ENCODE measurements around the gene MED27. TPM values are rescaled to one million over a fixed set of nuclear protein-coding genes. Genes with fewer than 3 reads are reported as not detected.

MED27 gene
- total RNA-seq, 3 donors from 2014 or later = 14.4 to 20.3 (median 15.8) TPM

DNA sequence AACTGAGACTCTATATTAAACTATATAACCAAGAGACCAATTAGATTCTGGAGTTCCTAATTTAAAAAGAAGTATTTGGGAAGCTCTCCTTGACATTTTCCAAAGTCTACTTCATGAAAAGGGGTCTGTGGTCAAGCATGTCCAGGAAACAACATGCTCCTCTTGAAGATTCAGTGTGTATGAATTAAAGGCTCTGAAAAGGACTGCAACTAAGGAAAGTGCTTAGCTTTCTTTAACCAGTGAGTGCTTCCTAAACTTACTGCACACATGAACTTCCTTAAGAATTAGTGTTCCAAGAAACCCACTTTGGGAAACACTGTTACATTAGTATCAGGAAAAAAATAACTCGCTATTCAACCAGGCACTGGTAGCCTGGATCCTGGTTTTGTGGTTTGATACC lies 167.6 kb downstream of the MED27 start:
- Histone ChIP-seq H3K36me3 (no peaks in the 10 kb centered on the region), H3K4me1 (no peaks in the 10 kb centered on the region), H3K27ac (no peak overlapping the region), H3K4me3 (no peak overlapping the region), H3K27me3 (no peaks in the 10 kb centered on the region), H3K9me3 (no peaks in the 10 kb centered on the region)
- no peak for TF ChIP-seq POLR2AphosphoS5 (IDR thresholded peaks at IDR 0.05)
- no peak for TF ChIP-seq CTCF (IDR thresholded peaks at IDR 0.05)
- TF ChIP-seq POLR2A (IDR thresholded peaks at IDR 0.05) = no peak
- no peak for DNase-seq (ENCODE audit: low spot score in 2 of 2)
- intact Hi-C loops (cut with DNase I; ENCODE audit: low total_unique reads) = no loop called here

GRCh38 chr9:131910572-131910971 lies 169.1 kb downstream of the MED27 start:
- Histone ChIP-seq H3K27me3 (no peaks in the 10 kb centered on the region), H3K36me3 (no peaks in the 10 kb centered on the region), H3K4me1 (no peaks in the 10 kb centered on the region), H3K9me3 (no peaks in the 10 kb centered on the region), H3K4me3 (no peak overlapping the region), H3K27ac (no peak overlapping the region)
- intact Hi-C loops (cut with DNase I; ENCODE audit: low total_unique reads) = no loop called here
- DNase-seq (ENCODE audit: low spot score in 2 of 2) = no peak
- TF ChIP-seq CTCF (IDR thresholded peaks at IDR 0.05) (no peak), POLR2AphosphoS5 (IDR thresholded peaks at IDR 0.05) (no peak), POLR2A (IDR thresholded peaks at IDR 0.05) (no peak)

DNA sequence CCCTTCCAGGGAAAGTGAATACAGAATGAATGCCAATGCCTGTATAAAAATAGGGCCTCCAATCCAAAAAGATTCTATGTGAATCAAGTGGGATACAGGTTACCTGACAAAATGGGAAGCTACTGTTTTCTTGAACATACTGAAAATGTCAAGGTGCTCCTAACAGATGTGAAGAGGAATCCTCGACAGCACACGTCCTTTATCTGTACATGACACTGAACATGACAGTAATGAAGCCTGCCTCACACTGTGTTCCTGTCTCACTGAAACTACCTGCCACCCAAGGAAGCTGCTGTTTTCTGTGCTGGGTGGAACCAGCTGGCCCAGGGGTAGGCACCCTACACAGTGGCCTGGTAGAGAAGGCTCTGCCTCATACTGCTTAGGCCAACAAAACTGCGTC lies 174.5 kb downstream of the MED27 start:
- no peak overlapping the region for H3K4me3 ChIP-seq
- intact Hi-C loops (cut with DNase I; ENCODE audit: low total_unique reads) = no loop called here
- no peaks in the 10 kb centered on the region for H3K36me3 ChIP-seq
- H3K27me3 ChIP-seq = no peaks in the 10 kb centered on the region
- H3K9me3 ChIP-seq = no peaks in the 10 kb centered on the region
- no peak for TF ChIP-seq CTCF (IDR thresholded peaks at IDR 0.05)
- no peak for TF ChIP-seq POLR2AphosphoS5 (IDR thresholded peaks at IDR 0.05)
- no peak for TF ChIP-seq POLR2A (IDR thresholded peaks at IDR 0.05)
- H3K27ac ChIP-seq = no peak overlapping the region
- H3K4me1 ChIP-seq = no peaks in the 10 kb centered on the region
- DNase-seq (ENCODE audit: low spot score in 2 of 2) = no peak

- intact Hi-C loops (cut with DNase I; ENCODE audit: low total_unique reads) = no loop called here
- no peak overlapping the region for H3K27ac ChIP-seq
Measured at GRCh38 chr9:131899296-131900228, 180.1 kb downstream of the MED27 start.

More at GRCh38 chr9:131899296-131900228, 180.1 kb downstream of the MED27 start:
- Histone ChIP-seq H3K36me3 (no peaks in the 10 kb centered on the region), H3K27me3 (no peaks in the 10 kb centered on the region), H3K9me3 (no peaks in the 10 kb centered on the region), H3K4me1 (no peaks in the 10 kb centered on the region), H3K4me3 (no peak overlapping the region)
- DNase-seq (ENCODE audit: low spot score in 2 of 2) = no peak
- TF ChIP-seq POLR2AphosphoS5 (IDR thresholded peaks at IDR 0.05) (no peak), POLR2A (IDR thresholded peaks at IDR 0.05) (no peak), CTCF (IDR thresholded peaks at IDR 0.05) (no peak)
